ENCODE data around the gene SHROOM2. TPM values are rescaled to one million over a fixed set of nuclear protein-coding genes. Genes with fewer than 3 reads are reported as not detected.
A peak's percentile ranks its signal among the peaks of the same experiment; 100 is the strongest.

The SHROOM2 gene
- total RNA-seq, 1 donor = 4.3 TPM

GRCh38 chrX:9867753-9868152 is 81.5 kb downstream of the SHROOM2 start:
- TF ChIP-seq CTCF (IDR thresholded peaks at IDR 0.05; ENCODE audit: insufficient read depth, low read depth, low read length) = no peak
- H3K4me3 ChIP-seq (ENCODE audit: low read depth, low read length) = no peak overlapping the region
- DNase-seq (ENCODE audit: low read depth) = no peak

- H3K4me3 ChIP-seq (ENCODE audit: low read depth, low read length) = no peak overlapping the region
- no peak for TF ChIP-seq CTCF (IDR thresholded peaks at IDR 0.05; ENCODE audit: insufficient read depth, low read depth, low read length)
- DNase-seq (ENCODE audit: low read depth) = peak; percentile 80
These were observed 85.6 kb downstream of the SHROOM2 start for GRCh38 chrX:9871701-9872268.

GRCh38 chrX:9873360-9873759 is 87.1 kb downstream of the SHROOM2 start:
- no peak for TF ChIP-seq CTCF (IDR thresholded peaks at IDR 0.05; ENCODE audit: insufficient read depth, low read depth, low read length)
- DNase-seq (ENCODE audit: low read depth) = no peak
- H3K4me3 ChIP-seq (ENCODE audit: low read depth, low read length) = no peak overlapping the region

GRCh38 chrX:9873952-9874351 is 87.7 kb downstream of the SHROOM2 start:
- H3K4me3 ChIP-seq (ENCODE audit: low read depth, low read length) = no peak overlapping the region
- peak; percentile 47 for DNase-seq (ENCODE audit: low read depth)
- peak; percentile 56 for TF ChIP-seq CTCF (IDR thresholded peaks at IDR 0.05; ENCODE audit: insufficient read depth, low read depth, low read length)

GRCh38 chrX:9874483-9874882 is 88.3 kb downstream of the SHROOM2 start:
- DNase-seq (ENCODE audit: low read depth) = peak; percentile 32
- H3K4me3 ChIP-seq (ENCODE audit: low read depth, low read length) = no peak overlapping the region
- no peak for TF ChIP-seq CTCF (IDR thresholded peaks at IDR 0.05; ENCODE audit: insufficient read depth, low read depth, low read length)

- no peak overlapping the region for H3K4me3 ChIP-seq (ENCODE audit: low read depth, low read length)
- no peak for DNase-seq (ENCODE audit: low read depth)
- no peak for TF ChIP-seq CTCF (IDR thresholded peaks at IDR 0.05; ENCODE audit: insufficient read depth, low read depth, low read length)
These were observed 89.6 kb downstream of the SHROOM2 start for GRCh38 chrX:9875801-9876200.

- DNase-seq (ENCODE audit: low read depth) = no peak
- no peak overlapping the region for H3K4me3 ChIP-seq (ENCODE audit: low read depth, low read length)
- no peak for TF ChIP-seq CTCF (IDR thresholded peaks at IDR 0.05; ENCODE audit: insufficient read depth, low read depth, low read length)
These were observed 90.0 kb downstream of the SHROOM2 start for GRCh38 chrX:9876201-9876600.
